ENCODE data around the gene SLIT1.
"Not testable (repeated sequence)": the region's sequence is repeated elsewhere in the genome, so short reads cannot be mapped to it uniquely, and the experiment has no call there.

The SLIT1 gene

GRCh38 chr10:97039538-97040247, 146.1 kb downstream of the SLIT1 start:
- DNase-seq: no peak

DNA sequence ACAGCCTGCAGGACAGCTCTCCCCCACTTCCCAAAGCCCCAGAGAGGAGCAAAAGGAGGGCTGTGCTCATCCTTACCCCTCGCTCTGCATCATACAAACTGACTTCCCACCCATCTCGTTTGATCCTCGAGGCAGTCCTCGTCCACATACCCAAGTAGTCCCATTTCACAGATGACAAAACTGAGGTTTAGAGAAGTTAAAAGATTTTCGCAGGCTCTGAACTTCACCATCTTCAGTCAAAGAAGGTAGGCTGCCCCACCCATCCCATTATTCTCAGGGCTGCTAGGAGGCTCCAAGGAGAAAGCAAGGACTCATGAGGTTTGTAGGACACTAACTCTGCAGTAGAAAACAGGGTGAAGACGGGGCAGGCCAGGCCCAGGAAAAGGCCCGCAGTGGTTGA, 147.1 kb downstream of the SLIT1 start:
- no peak for DNase-seq

DNA sequence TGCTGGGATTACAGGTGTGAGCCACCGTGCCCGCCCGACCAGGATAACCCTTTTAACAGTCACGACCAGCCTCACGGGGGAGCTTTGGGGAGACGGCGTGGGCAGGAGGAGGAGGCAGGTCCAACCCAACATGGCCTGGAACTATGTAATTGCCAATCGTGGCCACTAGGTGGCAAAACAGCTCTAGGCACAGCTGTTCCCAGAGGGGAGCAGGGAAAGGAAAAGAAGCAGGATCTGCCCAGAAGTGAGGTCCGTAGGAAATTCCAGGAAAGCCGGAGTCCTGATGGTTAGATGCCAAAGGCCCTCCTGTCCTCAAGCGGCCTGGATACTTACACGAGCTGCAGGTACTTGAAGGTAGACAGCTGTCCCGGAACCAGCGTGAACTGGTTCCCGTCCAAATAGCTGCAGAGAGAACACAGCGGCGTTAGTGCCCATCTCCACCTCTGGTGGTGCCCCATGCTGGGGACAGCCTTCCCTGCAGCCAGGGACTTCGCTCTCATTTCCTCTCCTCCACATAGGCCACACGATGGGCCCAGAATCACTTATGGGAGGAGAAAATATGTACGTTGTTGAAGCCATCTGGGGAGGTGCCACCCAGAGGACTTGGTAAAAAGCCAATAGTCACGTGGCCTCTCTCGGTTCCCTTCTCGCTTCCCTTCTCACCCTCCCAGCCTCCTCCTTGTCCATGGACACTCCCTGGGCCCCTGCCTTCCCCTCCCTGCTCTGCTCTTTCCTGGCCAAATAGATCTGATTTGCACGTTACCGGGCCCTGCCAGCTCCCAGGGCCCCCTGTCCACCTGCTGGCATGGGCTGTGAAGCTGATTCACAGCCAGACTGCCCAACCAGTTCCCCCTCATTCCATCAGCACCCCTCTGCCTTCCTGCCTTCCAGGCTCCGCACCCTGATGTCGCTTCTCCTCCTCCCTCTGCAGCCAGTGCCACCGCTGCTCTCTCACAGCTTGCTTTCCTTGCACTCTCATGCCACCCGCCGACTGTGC, 148.1 kb downstream of the SLIT1 start:
- peak; percentile 80 for DNase-seq

- DNase-seq: no peak
Observed at GRCh38 chr10:97034958-97035769, 150.6 kb downstream of the SLIT1 start.

DNA sequence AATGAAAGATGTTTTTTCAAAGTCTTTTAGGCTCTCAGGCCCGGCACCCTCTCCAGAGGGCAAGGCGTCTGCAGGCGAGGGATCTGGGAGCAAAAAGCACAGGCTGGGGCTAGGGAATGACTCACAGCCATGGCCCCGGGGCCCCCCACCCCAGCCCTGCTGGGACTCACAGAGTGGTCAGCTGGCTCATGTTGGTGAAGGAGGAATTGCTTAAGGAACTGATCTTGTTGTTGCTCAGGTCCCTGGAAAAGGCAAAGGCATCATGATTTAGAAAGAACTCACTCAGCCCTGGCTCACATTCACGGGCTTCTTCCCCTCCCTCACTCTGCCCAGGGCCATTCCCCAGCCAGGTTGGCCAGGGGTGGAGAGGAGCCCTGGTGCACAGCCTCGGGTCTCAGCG, 151.5 kb downstream of the SLIT1 start:
- DNase-seq: no peak

DNA sequence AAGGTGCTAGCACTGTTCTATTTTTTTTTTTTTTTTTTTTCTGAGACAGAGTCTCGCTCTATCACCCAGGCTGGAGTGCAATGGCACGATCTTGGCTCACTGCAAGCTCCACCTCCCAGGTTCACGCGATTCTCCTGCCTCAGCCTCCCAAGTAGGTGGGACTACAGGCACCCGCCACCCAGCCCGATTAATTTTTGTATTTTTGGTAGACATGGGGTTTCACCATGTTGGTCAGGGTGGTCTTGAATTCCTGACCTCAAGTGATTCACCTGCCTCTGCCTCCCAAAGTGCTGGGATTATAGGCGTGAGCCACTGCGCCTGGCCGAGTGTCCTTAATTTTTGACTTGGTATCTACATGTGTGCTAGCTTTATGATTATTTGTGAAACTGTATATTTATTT, 151.9 kb downstream of the SLIT1 start:
- DNase-seq: not testable (repeated sequence)

DNA sequence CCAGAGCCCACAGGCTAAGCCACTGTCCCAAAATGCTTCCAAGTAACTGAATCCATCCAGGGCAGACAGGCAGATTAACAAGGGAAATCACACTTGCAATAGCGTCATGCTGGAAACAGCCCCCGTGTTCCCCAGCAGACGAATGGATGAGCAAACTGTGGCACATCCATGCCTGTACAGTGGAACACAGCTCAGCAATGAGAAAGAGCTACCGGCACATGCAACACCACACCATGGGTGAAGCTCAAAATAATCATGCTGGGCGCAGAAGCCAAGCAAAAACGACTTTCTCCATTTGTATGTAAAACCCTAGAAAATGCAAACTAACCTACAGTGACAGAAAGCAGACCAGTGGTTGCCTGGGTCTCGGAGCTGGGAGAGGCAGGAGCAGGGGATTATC, 153.1 kb downstream of the SLIT1 start:
- DNase-seq: no peak

- no peak for DNase-seq
Observed at GRCh38 chr10:97031459-97031858, 154.3 kb downstream of the SLIT1 start.

- DNase-seq: no peak
Observed at GRCh38 chr10:97030894-97031293, 154.9 kb downstream of the SLIT1 start.

DNA sequence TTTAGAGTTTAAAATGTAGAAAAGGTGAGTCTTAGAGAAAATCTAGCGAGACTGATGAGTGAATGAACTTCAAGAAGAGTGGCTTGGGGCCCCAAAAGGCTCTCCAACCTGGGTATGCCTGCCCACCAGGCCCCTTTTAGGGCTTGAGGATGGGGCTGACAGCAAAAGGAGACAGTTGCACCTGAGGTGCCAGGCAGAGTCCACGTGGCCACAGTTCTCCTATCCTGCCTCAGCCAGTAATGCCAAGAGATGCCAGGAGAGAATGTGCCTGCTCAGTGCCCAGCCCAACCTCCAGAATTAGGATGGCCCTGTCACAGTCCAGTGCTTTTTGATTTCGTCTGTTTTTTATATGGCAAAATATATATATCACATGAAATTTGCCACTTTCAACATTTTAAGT, 156.5 kb downstream of the SLIT1 start:
- DNase-seq: no peak

DNA sequence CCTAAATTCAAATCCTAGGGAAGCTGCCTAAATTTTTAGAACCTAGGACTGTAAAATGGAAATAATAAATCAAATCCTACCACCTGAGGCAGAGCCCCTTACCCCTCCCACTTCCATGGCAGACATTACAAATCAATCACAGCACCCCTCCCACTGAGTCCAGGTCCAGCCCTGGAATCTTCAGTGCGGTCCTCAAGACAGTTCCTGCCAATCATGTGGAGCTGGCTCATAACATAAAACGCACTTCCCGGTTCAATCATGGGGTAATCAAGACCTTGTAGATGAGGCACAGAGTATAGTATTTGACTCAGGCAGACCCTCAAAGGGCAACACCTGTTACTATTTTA, 157.0 kb downstream of the SLIT1 start:
- DNase-seq: no peak

GRCh38 chr10:97028126-97028831, 157.5 kb downstream of the SLIT1 start:
- DNase-seq: peak; percentile 91

DNA sequence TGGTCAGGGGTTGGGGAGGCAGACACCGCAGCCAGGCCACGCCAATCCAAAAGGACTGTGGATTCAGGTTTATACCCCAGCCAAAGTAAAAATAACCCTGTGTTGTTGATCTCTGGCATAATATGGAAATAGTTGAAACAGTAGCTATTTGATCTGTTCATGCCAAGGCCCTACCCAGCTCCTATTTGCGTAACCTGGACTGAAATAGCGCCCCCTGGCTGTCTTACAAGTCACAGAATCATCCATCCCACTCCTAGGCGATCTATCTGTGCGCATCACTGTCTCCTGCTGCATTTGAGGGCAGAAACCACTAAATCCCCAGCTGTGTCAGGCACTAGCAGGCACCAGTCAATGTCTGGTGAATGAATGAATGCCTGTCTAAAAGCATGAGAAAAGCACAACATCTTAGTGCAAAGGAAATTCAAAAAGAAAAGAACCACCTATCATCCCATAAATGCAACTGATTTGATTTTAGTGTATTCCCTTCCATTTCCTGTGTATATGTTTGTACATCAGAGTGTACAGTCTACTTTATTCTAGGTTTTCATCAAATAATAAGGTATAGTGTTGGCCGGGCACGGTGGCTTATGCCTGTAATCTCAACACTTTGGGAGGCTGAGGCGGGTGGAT, 160.0 kb downstream of the SLIT1 start:
- DNase-seq: peak; percentile 38

DNA sequence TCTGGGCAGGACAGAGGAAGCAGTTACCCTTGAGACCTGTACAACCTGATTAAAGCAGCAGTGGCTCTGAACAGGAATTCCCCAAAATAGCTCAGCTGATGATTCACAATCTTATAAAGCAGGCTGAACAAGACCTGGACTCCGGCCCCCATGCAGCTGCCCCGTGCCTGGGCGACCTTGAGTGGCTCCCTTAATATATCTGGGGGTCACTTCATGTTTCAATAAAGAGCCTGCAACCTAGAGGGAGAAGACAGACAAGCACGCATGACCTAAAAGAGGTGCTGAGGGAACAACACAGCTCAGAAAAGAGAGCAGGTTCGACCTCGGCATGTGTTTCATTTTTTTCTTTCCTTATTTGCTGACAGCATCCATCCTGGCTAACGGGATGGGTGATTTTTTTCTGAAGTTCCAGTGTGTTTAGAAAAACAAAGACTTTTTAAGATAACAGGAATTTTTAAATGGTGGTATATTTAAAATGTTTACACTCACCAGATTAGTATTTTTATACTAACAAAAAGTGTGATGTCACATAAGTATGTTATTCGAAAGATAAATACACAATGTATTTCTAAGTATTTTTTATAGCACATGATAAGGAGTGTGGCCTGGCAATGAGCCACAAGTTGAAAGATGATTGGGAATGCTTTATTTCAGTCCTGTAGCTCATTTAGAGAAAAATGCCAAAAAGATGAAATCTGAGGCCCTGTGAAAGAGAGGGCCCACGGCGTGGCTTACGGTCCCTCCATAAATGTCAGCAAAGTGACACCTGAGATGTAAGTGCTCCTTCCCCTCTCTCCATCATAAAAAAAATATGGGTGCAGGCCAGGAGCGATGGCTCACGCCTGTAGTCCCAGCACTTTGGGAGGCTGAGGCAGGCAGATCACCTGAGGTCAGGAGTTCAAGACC, 161.3 kb downstream of the SLIT1 start:
- DNase-seq: peak; percentile 96

- DNase-seq: peak; percentile 56
Observed at GRCh38 chr10:97023401-97024167, 162.2 kb downstream of the SLIT1 start.

GRCh38 chr10:97022616-97023015, 163.1 kb downstream of the SLIT1 start:
- DNase-seq: no peak

DNA sequence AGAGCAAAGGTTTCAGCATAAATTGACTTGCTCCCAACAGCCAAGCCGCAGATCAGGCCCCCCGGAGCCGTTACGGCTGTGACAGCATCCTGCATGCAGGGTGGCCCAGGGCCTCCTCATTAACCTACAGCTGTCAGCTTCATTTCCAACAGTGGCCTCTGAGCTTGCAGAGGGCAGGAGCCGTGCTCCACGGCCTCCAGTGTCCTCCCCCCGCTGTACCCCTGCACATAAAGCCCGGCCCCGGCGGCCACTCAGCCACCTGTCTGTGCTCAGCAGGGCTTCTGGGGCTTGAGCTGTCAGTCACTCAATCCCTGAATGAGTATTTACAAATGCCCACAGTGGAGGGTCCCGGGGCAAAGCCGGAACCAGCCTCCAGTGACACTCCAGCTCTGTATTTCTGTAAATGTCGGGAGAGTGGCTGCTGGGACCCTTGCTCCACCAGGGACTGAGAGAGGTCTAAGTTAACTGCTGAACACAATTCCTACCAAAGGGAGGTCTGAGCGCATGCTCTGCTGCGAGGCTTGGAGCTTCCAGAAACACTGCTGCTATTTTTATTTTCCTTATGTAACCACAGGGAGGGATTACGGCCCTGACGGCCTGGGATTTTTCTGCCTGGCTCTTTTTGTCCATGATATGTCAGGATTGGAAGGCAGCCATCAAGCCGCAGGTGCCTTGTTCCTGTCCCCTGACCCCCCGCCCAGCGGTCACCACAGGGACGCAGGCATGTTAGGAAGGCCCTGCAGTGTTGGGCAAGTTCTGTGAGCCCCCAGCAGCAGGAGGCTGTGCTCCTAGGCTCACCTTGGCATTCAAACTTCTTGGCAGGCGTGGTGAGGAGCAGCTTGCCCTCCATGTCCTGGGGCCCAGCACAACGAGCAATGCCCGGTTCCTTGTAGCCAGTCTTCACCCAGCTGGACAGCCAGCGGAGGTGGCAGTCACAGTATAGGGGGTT, 165.0 kb downstream of the SLIT1 start:
- peak; percentile 54 for DNase-seq

- no peak for DNase-seq
Observed at GRCh38 chr10:97019213-97019844, 166.4 kb downstream of the SLIT1 start.

All from fibroblast of skin of back (primary cell).